D721Med (cell line): Measurements from ENCODE around the gene TBC1D10B.

ENCODE experiments used
- DNase-seq: peaks from one replicate; pipeline ENCODE4 v3.0.0; 2011; ENCODE audit warnings: low spot score; ENCODE audit not compliant: insufficient read length
- FAIRE-seq: peaks from 2 replicates; lab custom pipeline; 2011; peaks lifted over from hg19 to GRCh38; lab: Jason Lieb, UNC
- CTCF ChIP-seq: IDR thresholded peaks from 2 replicates; pipeline ENCODE4 v1.5.1; 2012; ENCODE audit warnings: mild to moderate bottlenecking, control low read depth; ENCODE audit not compliant: insufficient read depth; ENCODE audit errors: missing control alignments

TBC1D10B gene

GRCh38 chr16:30351586-30352419 is 18.5 kb downstream of the TBC1D10B start:
- DNase-seq: no peak
- no peak for FAIRE-seq
- no peak for TF ChIP-seq CTCF

GRCh38 chr16:30351001-30351441 is 19.3 kb downstream of the TBC1D10B start:
- FAIRE-seq (no peak), DNase-seq (no peak)
- no peak for TF ChIP-seq CTCF

GRCh38 chr16:30350134-30350871 is 20.0 kb downstream of the TBC1D10B start:
- no peak for FAIRE-seq
- no peak for DNase-seq
- no peak for TF ChIP-seq CTCF

- no peak for TF ChIP-seq CTCF
- no peak for DNase-seq
- FAIRE-seq: no peak
Observed at GRCh38 chr16:30349675-30350074, 20.6 kb downstream of the TBC1D10B start.

GRCh38 chr16:30348929-30349328 is 21.4 kb downstream of the TBC1D10B start:
- FAIRE-seq (no peak), DNase-seq (no peak)
- no peak for TF ChIP-seq CTCF

- FAIRE-seq (no peak), DNase-seq (no peak)
- TF ChIP-seq CTCF: no peak
Observed at GRCh38 chr16:30348113-30348512, 22.2 kb downstream of the TBC1D10B start.
